WTC11 (cell line): ENCODE results near the gene TPK1.

ENCODE experiments used
- ATF2 ChIP-seq: sonication (generic); formaldehyde crosslinking; IDR thresholded peaks from 2 replicates; pipeline ENCODE4 v1.8.1; 2022; ENCODE audit warnings: low read depth, missing genetic modification reagents, borderline replicate concordance
- CTCF ChIP-seq: fragments of 200-600 bp; IDR thresholded peaks from 2 replicates; pipeline ENCODE4 v1.8.0; 2022; ENCODE audit warnings: antibody characterized with exemption
- FOXJ3 ChIP-seq: sonication (generic); formaldehyde crosslinking; IDR thresholded peaks from 2 replicates; pipeline ENCODE4 v1.9.0; 2021; ENCODE audit warnings: missing genetic modification reagents, mild to moderate bottlenecking, borderline replicate concordance
- MLX ChIP-seq: sonication (generic); formaldehyde crosslinking; IDR thresholded peaks from 2 replicates; pipeline ENCODE4 v1.8.1; 2023; ENCODE audit warnings: mild to moderate bottlenecking, missing genetic modification reagents, moderate library complexity
- MYBL2 ChIP-seq: sonication (generic); formaldehyde crosslinking; IDR thresholded peaks from 2 replicates; pipeline ENCODE4 v1.8.1; 2023; ENCODE audit warnings: mild to moderate bottlenecking, moderate library complexity, missing genetic modification reagents
- NFE2L1 ChIP-seq: sonication (generic); formaldehyde crosslinking; IDR thresholded peaks from 2 replicates; pipeline ENCODE4 v1.8.1; 2023; ENCODE audit warnings: missing genetic modification reagents
- TEAD4 ChIP-seq: sonication (generic); formaldehyde crosslinking; IDR thresholded peaks from 2 replicates; pipeline ENCODE4 v1.8.0; 2022; ENCODE audit warnings: mild to moderate bottlenecking, missing genetic modification reagents
- TP53 ChIP-seq: sonication (generic); formaldehyde crosslinking; IDR thresholded peaks from 2 replicates; pipeline ENCODE4 v1.8.1; 2023; ENCODE audit warnings: mild to moderate bottlenecking, missing genetic modification reagents
- USF1 ChIP-seq: sonication (generic); formaldehyde crosslinking; IDR thresholded peaks from 2 replicates; pipeline ENCODE4 v1.8.0; 2022; ENCODE audit warnings: mild to moderate bottlenecking, missing genetic modification reagents
- USF2 ChIP-seq: sonication (generic); formaldehyde crosslinking; IDR thresholded peaks from 2 replicates; pipeline ENCODE4 v1.8.1; 2023; ENCODE audit warnings: mild to moderate bottlenecking, missing genetic modification reagents, moderate library complexity

- TF ChIP-seq CTCF (no peak), MLX (CRISPR knock-in tag) (no peak), ATF2 (no peak), TEAD4 (CRISPR knock-in tag) (no peak), FOXJ3 (CRISPR knock-in tag) (no peak), MYBL2 (CRISPR knock-in tag) (no peak), TP53 (CRISPR knock-in tag) (no peak), NFE2L1 (no peak), USF2 (CRISPR knock-in tag) (no peak), USF1 (CRISPR knock-in tag) (no peak)
These were observed 122.0 kb downstream of the TPK1 start for GRCh38 chr7:144713850-144714249.
